Colonic mucosa (tissue), 4 donors: Measurements from ENCODE around the gene FGD5. TPM values are rescaled to one million over a fixed set of nuclear protein-coding genes. Genes with fewer than 3 reads are reported as not detected.

Experiments
- DNase-seq: peaks from one replicate; pipeline ENCODE4 v3.0.0-alpha.2; 2020
- H3K27ac ChIP-seq: fragments of 200-600 bp; one replicate; pipeline ENCODE4 v1.8.0; 2021
- H3K27me3 ChIP-seq: fragments of 200-600 bp; one replicate; pipeline ENCODE4 v1.8.0; 2021
- H3K36me3 ChIP-seq: fragments of 200-600 bp; one replicate; pipeline ENCODE4 v1.8.0; 2021
- H3K4me1 ChIP-seq: fragments of 200-600 bp; one replicate; pipeline ENCODE4 v1.8.0; 2021; ENCODE audit warnings: mild to moderate bottlenecking
- H3K4me3 ChIP-seq: fragments of 200-600 bp; one replicate; pipeline ENCODE4 v1.8.0; 2021
- H3K9ac ChIP-seq, 2 donors: one replicate each; pipeline ENCODE4 v1.7.0; 2013; ENCODE audit warnings: control low read depth in 2 of 2, low read depth in 2 of 2, low read length in 2 of 2
- H3K9me3 ChIP-seq: fragments of 200-600 bp; one replicate; pipeline ENCODE4 v1.8.0; 2021
- CTCF ChIP-seq: fragments of 200-600 bp; IDR thresholded peaks from one replicate; pipeline ENCODE4 v1.8.0; 2022; ENCODE audit warnings: antibody characterized with exemption, mild to moderate bottlenecking
- intact Hi-C: fragments of 100-400 bp; cut with DNase I; formaldehyde crosslinking; loops from one replicate; pipeline ENCODE4 v1.14.1; 2022
- total RNA-seq, 2 donors: library from RNA; stranded (reverse); fragmentation: NEBNext Ultra II Directional in 1 of 2; extraction: Animal tissue kit (Norgen Biotek cat#: 25700) in 1 of 2; gene quantifications; one replicate each; pipeline ENCODE4 v1.2.1, GENCODE V29; 2021
- donor health status: healthy.
- donor health status: DM: no; HTN: no; CAD: no.
- donor health status: DM: no; HTN: no; CAD: no.

Gene FGD5
- total RNA-seq, 2 donors from 2014 or later: 4.4 to 8.7 TPM

- Histone ChIP-seq H3K4me1 (no peaks in the 10 kb centered on the region), H3K9me3 (no peaks in the 10 kb centered on the region), H3K4me3 (no peak overlapping the region), H3K36me3 (no peaks in the 10 kb centered on the region), H3K27ac (no peak overlapping the region), H3K9ac (no peak overlapping the region), H3K27me3 (no peaks in the 10 kb centered on the region)
- DNase-seq: no peak
- intact Hi-C loops: no loop called here
- TF ChIP-seq CTCF: no peak
These were observed 30.1 kb downstream of the FGD5 start for GRCh38 chr3:14848906-14849305.

GRCh38 chr3:14849638-14850230, 31.0 kb downstream of the FGD5 start:
- Histone ChIP-seq H3K36me3 (no peaks in the 10 kb centered on the region), H3K4me3 (no peak overlapping the region), H3K27ac (no peak overlapping the region), H3K9ac (no peak overlapping the region), H3K9me3 (no peaks in the 10 kb centered on the region), H3K4me1 (no peaks in the 10 kb centered on the region), H3K27me3 (no peaks in the 10 kb centered on the region)
- intact Hi-C loops: no loop called here
- no peak for DNase-seq
- no peak for TF ChIP-seq CTCF

- Histone ChIP-seq H3K36me3 (no peaks in the 10 kb centered on the region), H3K4me1 (no peaks in the 10 kb centered on the region), H3K27ac (no peak overlapping the region), H3K9me3 (no peaks in the 10 kb centered on the region), H3K4me3 (no peak overlapping the region), H3K27me3 (no peaks in the 10 kb centered on the region), H3K9ac (no peak overlapping the region)
- no peak for DNase-seq
- TF ChIP-seq CTCF: no peak
- intact Hi-C loops: no loop called here
These were observed 33.4 kb downstream of the FGD5 start for GRCh38 chr3:14852058-14852594.

GRCh38 chr3:14852717-14853116, 34.0 kb downstream of the FGD5 start:
- no peaks in the 10 kb centered on the region for H3K36me3 ChIP-seq
- no peak overlapping the region for H3K4me3 ChIP-seq
- no peaks in the 10 kb centered on the region for H3K27me3 ChIP-seq
- intact Hi-C loops: no loop called here
- no peak overlapping the region for H3K9ac ChIP-seq
- H3K27ac ChIP-seq: no peak overlapping the region
- TF ChIP-seq CTCF: no peak
- no peaks in the 10 kb centered on the region for H3K9me3 ChIP-seq
- DNase-seq: no peak
- H3K4me1 ChIP-seq: no peaks in the 10 kb centered on the region

GRCh38 chr3:14853271-14853951, 34.6 kb downstream of the FGD5 start:
- Histone ChIP-seq H3K27me3 (no peaks in the 10 kb centered on the region), H3K9me3 (no peaks in the 10 kb centered on the region), H3K4me3 (no peak overlapping the region), H3K27ac (no peak overlapping the region), H3K36me3 (no peaks in the 10 kb centered on the region), H3K9ac (no peak overlapping the region), H3K4me1 (no peaks in the 10 kb centered on the region)
- TF ChIP-seq CTCF: no peak
- intact Hi-C loops: no loop called here
- no peak for DNase-seq
